ENCODE measurements around the gene DNM3.

Gene DNM3

DNA sequence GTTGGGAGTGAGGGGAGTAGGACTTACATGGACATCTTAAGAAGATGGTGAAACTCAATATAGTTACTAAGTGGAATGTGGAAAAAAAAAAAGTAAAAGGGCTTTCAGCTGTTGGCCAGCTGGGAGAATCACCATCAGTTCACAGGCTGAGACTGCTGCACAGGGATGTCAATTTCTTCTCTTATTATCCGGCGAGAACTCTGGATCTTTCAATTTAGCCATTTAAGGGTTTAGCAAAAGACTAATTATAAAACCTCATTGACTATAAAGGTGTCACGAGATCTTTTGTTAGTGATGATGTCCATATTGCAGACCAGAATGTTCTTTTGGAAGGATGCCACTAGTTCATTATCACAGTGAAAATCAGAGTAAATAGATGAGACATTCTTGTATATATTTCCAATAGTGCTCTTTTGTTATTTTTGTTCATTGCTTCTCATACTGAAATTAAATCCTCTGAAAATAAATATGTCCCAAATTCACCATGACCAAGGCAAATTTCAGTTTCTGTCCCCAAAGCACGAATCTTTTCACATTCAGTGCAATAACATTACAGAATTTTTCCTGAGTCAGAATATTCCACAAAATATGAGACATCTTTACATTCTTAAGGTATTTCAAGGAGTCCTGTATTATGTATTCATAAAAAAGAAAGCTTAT lies 266.1 kb downstream of the DNM3 start:
- no peak for DNase-seq (ENCODE audit: low read depth)

DNA sequence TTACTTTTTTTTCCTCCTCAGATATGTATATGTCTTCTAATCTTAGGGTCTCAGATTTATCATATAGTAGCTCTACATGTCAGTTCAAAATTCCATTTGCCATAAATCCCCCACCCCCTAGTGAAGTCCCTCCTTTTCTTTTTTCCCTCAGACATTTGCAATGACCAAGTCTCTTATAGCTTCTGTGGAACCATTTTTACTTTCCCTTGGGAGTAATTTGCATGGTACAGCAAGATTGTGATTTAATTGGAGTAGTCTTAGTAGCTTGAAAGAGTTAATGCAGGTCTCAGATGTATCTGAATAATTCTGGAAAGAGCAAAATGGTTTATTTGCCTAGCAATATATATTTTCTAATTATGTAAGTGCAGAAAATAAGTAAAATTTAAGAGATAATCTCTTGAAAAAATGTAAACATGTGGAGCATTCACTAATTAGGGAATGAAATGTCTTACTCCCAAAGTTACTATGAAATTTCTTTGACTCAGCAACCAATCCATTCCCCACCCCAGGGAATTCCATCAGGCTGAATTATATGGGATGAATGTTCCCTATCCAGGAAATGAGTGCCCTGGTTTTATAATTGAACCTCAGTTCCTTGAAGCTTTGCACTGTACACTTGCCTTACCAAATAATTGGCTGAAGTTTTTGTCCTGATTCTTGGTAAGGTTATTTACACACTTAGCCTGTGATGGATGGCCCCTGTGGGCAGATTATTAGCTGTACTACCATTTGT lies 267.0 kb downstream of the DNM3 start:
- no peak for DNase-seq (ENCODE audit: low read depth)

- no peak for DNase-seq (ENCODE audit: low read depth)
Observed at GRCh38 chr1:172109359-172109758, 268.1 kb downstream of the DNM3 start.

- DNase-seq (ENCODE audit: low read depth) = no peak
Observed at GRCh38 chr1:172112576-172112975, 271.3 kb downstream of the DNM3 start.

- DNase-seq (ENCODE audit: low read depth) = no peak
Observed at GRCh38 chr1:172117800-172118199, 276.5 kb downstream of the DNM3 start.

- no peak for DNase-seq (ENCODE audit: low read depth)
Observed at GRCh38 chr1:172118618-172119017, 277.3 kb downstream of the DNM3 start.

GRCh38 chr1:172119184-172119583 lies 277.9 kb downstream of the DNM3 start:
- DNase-seq (ENCODE audit: low read depth) = no peak

DNA sequence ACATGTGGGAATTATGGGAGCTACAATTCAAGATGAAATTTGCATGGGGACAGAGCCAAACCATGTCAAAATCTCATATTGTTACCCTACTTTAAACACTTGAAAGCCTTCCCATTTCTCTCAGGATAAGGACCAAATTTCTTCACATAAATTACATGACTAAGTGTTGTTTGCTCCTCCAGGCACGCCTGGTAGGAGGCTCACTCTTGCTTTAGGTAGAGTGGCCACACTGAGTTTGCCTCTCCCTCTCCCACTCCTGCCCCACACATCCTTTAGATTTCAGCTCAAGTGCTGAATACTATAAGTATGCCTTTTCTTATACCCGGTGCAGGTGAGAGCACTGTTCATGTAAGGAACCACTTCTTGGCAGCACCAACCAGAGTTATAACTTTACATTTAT lies 279.1 kb downstream of the DNM3 start:
- DNase-seq (ENCODE audit: low read depth) = no peak

DNA sequence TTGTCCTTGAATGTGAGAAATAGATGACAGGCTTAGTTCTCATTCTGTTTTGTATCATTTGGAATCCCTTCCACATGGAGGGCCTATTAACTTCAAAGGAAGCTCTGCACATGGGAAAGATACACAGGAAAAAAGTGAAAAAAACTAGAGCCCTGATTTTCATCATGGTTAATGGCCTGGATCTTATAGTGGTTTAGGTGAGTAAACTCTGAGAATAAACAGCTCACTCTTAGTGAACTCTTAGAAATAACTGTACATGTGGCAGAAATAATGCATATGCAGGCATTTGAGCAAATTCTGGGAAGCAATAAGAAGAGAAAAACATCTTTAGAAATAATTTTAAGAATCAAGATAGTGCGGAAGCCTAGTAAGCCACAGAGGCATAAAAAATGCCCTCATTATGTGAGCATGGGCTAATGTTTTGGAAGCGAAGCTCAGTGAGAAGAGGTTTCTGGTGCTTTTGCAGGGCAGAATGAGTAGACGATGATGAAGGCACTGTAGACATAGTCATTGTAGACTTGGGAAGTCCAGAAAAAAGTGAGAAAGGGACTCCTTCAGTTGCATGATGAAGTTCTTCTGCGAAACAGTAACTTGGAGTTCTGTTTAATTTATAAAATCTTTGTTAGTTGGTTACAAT lies 279.9 kb downstream of the DNM3 start:
- no peak for DNase-seq (ENCODE audit: low read depth)

DNA sequence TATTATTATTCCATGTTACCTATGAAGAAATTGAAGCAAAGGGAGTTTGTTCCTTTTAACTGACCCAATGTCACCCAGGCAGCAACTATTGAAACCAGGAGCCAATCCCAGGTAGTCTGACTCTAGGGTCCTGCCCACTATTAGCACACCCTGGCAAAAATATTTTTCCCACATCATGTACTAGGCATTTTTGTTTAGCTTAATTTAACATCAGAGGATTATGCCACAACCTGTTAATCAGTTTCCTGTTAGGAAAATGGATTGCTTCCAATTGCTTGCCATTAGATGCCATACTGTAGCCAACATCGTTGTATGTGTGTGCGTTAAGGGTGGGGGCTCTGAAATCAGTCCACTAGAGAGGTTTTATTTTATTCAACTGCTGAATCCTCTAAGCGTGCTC lies 281.1 kb downstream of the DNM3 start:
- DNase-seq (ENCODE audit: low read depth) = no peak

- DNase-seq (ENCODE audit: low read depth) = no peak
Observed at GRCh38 chr1:172125250-172125649, 284.0 kb downstream of the DNM3 start.

DNA sequence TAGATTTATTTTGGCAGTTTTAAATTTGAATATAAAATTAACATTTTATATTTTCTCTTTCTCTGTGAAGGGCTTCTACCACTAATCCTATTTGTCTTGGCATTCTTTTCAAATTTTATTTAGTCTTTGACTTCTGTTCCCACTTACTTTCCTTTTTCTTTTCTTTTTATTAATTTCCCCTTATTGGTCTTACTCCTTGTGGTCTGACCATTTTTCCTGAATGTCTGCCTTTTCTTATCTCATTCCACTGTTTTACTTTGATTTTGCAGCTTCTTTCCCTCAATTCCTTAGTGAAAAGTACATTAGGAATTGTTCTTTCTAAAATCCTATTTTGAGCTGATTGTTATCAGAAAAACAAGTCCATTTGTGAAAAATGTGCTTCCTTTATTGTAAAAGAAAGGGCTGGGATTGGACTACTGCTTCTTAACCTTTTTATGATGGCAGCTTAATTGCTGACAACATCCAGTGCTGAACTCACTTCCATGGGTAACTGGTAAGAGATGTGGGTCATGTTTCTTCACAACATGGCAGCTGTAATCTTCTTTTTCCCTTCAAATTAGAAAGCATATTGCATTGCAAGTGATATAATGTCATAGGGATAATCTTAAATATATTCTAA lies 284.6 kb downstream of the DNM3 start:
- DNase-seq (ENCODE audit: low read depth) = no peak

- DNase-seq (ENCODE audit: low read depth) = no peak
Observed at GRCh38 chr1:172132836-172133235, 291.5 kb downstream of the DNM3 start.

- no peak for DNase-seq (ENCODE audit: low read depth)
Observed at GRCh38 chr1:172134087-172134731, 292.9 kb downstream of the DNM3 start.

- DNase-seq (ENCODE audit: low read depth) = no peak
Observed at GRCh38 chr1:172135076-172135672, 293.9 kb downstream of the DNM3 start.

DNA sequence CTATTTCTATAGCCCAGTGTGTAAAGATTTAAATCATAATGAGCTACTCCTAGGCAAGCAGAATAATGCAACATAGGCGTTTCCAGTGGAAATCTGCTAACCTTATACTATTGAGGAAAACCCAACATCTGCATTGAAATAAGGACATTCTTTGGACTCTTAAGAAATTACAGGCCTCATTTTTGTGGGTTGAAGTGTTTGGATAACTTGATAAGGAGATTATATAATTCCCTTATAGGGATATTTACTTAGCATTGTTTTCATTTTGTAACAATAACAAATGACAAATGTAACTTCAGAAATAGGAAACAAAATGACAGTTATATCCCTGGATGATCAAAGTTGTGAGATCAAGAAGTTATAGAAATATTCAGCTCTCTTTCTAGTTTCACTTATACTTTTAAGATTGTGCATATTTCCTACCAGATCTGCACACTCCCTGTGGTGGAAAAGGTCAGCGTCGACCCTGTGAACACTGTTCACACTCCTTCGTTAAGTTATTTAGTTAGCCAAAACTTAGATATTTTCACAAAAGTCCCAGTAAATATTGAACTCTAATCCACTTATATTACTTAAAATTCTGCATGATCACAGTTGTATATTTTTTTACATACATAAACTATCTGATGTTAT lies 294.8 kb downstream of the DNM3 start:
- DNase-seq (ENCODE audit: low read depth) = peak; percentile 42

GRCh38 chr1:172136925-172137324 lies 295.6 kb downstream of the DNM3 start:
- DNase-seq (ENCODE audit: low read depth) = no peak

DNA sequence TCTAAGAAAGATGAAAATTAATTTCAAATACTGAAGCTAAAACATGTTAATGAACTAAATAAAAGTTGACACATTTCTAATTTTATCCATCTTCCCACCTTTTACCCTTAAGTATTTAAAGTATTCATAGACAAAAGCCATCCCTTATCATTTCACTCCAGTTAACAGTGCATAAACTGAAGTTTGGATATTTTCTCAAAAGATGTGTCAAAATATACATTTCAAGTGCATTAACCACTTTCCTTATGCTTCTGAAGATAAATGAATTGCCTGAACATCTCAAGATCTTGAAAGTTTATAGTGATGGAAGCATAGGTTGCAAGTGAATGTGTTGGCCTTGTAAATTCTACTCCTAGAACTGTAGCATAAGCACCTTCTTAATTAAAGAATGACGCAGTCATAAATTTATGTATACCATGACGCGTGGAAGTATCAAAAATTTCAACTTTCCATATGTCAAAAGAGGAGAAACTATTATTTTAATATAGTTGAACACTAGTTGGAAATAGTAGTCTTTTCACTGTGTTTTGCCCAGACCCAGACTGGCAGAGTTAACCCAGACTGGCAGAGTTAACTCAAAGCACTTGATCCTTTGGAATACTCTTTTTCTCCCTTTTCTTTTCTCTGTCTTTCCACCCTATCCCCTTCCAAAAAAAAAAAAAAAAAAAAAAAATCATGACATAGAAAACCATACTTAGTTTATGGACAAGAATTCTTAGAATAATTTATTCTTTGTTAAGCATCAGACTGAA lies 296.6 kb downstream of the DNM3 start:
- no peak for DNase-seq (ENCODE audit: low read depth)

- no peak for DNase-seq (ENCODE audit: low read depth)
Observed at GRCh38 chr1:172138634-172139033, 297.3 kb downstream of the DNM3 start.

DNA sequence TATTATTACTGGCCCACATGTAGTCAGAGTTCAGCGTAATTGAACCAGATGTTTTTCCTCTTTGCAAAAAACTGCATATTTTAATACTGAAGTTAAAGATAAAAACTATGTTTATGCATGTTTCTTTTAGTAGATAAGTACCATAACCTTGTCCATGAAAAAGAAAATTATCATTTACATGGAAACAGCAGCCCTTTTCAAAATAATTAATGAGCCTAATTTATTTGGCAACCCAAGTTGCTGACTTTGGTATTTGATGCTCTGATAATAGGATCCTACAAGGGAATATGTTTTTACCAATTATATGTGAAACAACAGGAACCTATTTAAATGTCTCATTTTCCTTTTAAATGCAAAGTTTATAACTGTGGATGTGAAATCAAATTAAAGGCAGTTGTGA lies 297.9 kb downstream of the DNM3 start:
- DNase-seq (ENCODE audit: low read depth) = no peak

DNA sequence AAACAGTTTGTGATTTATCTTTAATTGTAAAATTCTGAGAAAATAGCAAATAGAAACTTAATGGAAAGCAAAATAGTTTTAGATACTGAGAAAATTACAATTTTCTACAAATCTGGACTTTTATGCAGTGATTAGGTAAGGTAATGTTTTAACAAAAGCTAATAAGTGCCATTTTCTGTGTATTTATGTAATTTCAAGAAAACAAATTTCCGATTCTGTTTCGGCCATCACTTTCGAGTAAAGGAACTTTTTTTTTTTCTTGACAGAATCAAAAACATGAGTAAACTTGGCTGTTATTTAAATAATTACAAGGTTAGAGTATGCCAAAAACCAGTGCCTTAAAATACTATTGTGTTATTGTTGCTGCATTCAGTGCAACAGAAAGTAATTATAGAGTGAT lies 298.8 kb downstream of the DNM3 start:
- DNase-seq (ENCODE audit: low read depth) = no peak
